HCT116 (cell line): ENCODE results near the gene TMEM11. TPM values are rescaled to one million over a fixed set of nuclear protein-coding genes. Genes with fewer than 3 reads are reported as not detected.

ENCODE experiments used
- ATAC-seq: fragments of 200-7000 bp; cut with Tn5 transposase; 2 replicates; pipeline ENCODE4 v1.9.1; 2020; ENCODE audit warnings: mild to moderate bottlenecking, moderate library complexity
- BruUV-seq: library from RNA; stranded (reverse); fragments of 400-500 nt; replicated peaks from 2 replicates; lab custom pipeline; 2021; lab: Mats Ljungman, UMichigan
- CTCF ChIA-PET: fragments of 300-600 bp; sonication (Branson Sonifier 250); formaldehyde crosslinking; loops from one replicate; lab custom pipeline; 2021; ENCODE audit warnings: antibody characterized with exemption; lab: Charles Lee
- POLR2A ChIA-PET: fragments of 300-600, 350-600 bp; sonication (Branson Sonifier 250); formaldehyde crosslinking; loops from one replicate; lab custom pipeline; 2021; ENCODE audit warnings: antibody characterized with exemption; lab: Charles Lee
- RAD21 ChIA-PET, 2 experiments: fragments of 300-600 bp; sonication (Branson Sonifier 250); formaldehyde crosslinking; loops; one replicate each; lab custom pipeline; 2023; ENCODE audit warnings: low total read pairs in 2 of 2; ENCODE audit not compliant: uncharacterized antibody in 2 of 2, unreplicated experiment in 2 of 2, low non-redundant PET in 1 of 2; lab: Charles Lee
- DNase-seq: peaks from one replicate; pipeline ENCODE4 v3.0.0-alpha.2; 2010; ENCODE audit warnings: low read depth, low spot score
- H2AFZ ChIP-seq: fragments of 200-600 bp; shearing (Covaris generic), sonication (generic); 2 replicates; pipeline ENCODE4 v1.6.1; 2017; ENCODE audit warnings: low read depth, mixed run types, mixed read lengths, antibody characterized with exemption, low read length; ENCODE audit not compliant: poor library complexity, severe bottlenecking
- H3K27ac ChIP-seq: 2 replicates; pipeline ENCODE4 v1.5.1; 2012; ENCODE audit warnings: low read depth, low read length
- H3K27me3 ChIP-seq: fragments of 200-600 bp; sonication (generic); 2 replicates; pipeline ENCODE4 v1.6.1; 2016; ENCODE audit warnings: mixed run types, low read length, mixed read lengths; ENCODE audit not compliant: insufficient read depth
- H3K36me3 ChIP-seq, 2 experiments: fragments of 200-500 bp in 1 of 2; fragments of 200-600 bp in 1 of 2; sonication (Bioruptor generic) in 1 of 2; sonication (generic) in 1 of 2; 2 replicates each; pipeline versions ENCODE4 v1.5.1 to v1.6.1; 2014 to 2016; ENCODE audit warnings: low read length in 2 of 2, inconsistent platforms in 1 of 2, mixed read lengths in 1 of 2, mixed run types in 1 of 2; ENCODE audit not compliant: insufficient read depth in 2 of 2, control insufficient read depth in 1 of 2
- H3K4me1 ChIP-seq, 2 experiments: fragments of 200-600 bp in 1 of 2; sonication (generic) in 1 of 2; 2 replicates each; pipeline versions ENCODE4 v1.5.1 to v1.6.1; 2012 to 2017; ENCODE audit warnings: low read length in 2 of 2, inconsistent platforms in 1 of 2, mild to moderate bottlenecking in 1 of 2, mixed read lengths in 1 of 2, mixed run types in 1 of 2, moderate library complexity in 1 of 2; ENCODE audit not compliant: insufficient read depth in 2 of 2, control insufficient read depth in 1 of 2
- H3K4me2 ChIP-seq: fragments of 200-600 bp; sonication (generic); 2 replicates; pipeline ENCODE4 v1.6.1; 2017; ENCODE audit warnings: mixed run types, low read length, mixed read lengths
- H3K4me3 ChIP-seq, 2 experiments: fragments of 200-600 bp in 1 of 2; sonication (generic) in 1 of 2; replicated peaks in 1 of 2; 2 replicates each; pipeline ENCODE4 v1.5.1; 2011 to 2016; ENCODE audit warnings: low read length in 2 of 2, control low read depth in 1 of 2, low read depth in 1 of 2, mild to moderate bottlenecking in 1 of 2, mixed read lengths in 1 of 2, mixed run types in 1 of 2
- H3K79me2 ChIP-seq: fragments of 200-600 bp; sonication (generic); 2 replicates; pipeline ENCODE4 v1.6.1; 2017; ENCODE audit warnings: mild to moderate bottlenecking, mixed run types, low read length, moderate library complexity, mixed read lengths; ENCODE audit not compliant: insufficient read depth
- H3K9ac ChIP-seq: fragments of 200-600 bp; sonication (generic); 2 replicates; pipeline ENCODE4 v1.6.1; 2016; ENCODE audit warnings: low read length, mixed read lengths
- H3K9me2 ChIP-seq: fragments of 200-600 bp; sonication (generic), shearing (Covaris generic); 2 replicates; pipeline ENCODE4 v1.6.1; 2017; ENCODE audit warnings: mixed run types, mild to moderate bottlenecking, moderate library complexity; ENCODE audit not compliant: insufficient read depth
- H3K9me3 ChIP-seq, 2 experiments: fragments of 200-500 bp in 1 of 2; fragments of 200-600 bp in 1 of 2; sonication (Bioruptor generic) in 1 of 2; sonication (generic) in 1 of 2; 2 replicates each; pipeline ENCODE4 v1.6.1; 2014 to 2017; ENCODE audit warnings: low read length in 2 of 2, mixed read lengths in 2 of 2, inconsistent platforms in 1 of 2, low read depth in 1 of 2, mild to moderate bottlenecking in 1 of 2, mixed run types in 1 of 2, moderate library complexity in 1 of 2; ENCODE audit not compliant: control insufficient read depth in 1 of 2, insufficient read depth in 1 of 2
- H4K20me1 ChIP-seq: fragments of 200-600 bp; sonication (generic), shearing (Covaris generic); 2 replicates; pipeline ENCODE4 v1.6.1; 2017; ENCODE audit warnings: mixed run types, mild to moderate bottlenecking, moderate library complexity; ENCODE audit not compliant: insufficient read depth
- CTCF ChIP-seq, 3 experiments: fragments of 200-600 bp in 1 of 3; sonication (generic) in 1 of 3; IDR thresholded peaks in 2 of 3; conservative IDR thresholded peaks in 1 of 3; 2 replicates each; pipeline ENCODE4 v1.5.1; 2012 to 2017; ENCODE audit warnings: low read depth in 2 of 3, low read length in 2 of 3, antibody characterized with exemption in 1 of 3, borderline replicate concordance in 1 of 3, control low read depth in 1 of 3, mild to moderate bottlenecking in 1 of 3, mixed read lengths in 1 of 3, mixed run types in 1 of 3, moderate library complexity in 1 of 3; ENCODE audit not compliant: insufficient read depth in 1 of 3
- EZH2 ChIP-seq: fragments of 200-600 bp; sonication (generic); IDR thresholded peaks from 2 replicates; pipeline ENCODE4 v1.6.1; 2017; ENCODE audit warnings: antibody characterized with exemption, mixed run types
- JUND ChIP-seq: IDR thresholded peaks from 2 replicates; pipeline ENCODE4 v1.6.1; 2012
- POLR2AphosphoS5 ChIP-seq: IDR thresholded peaks from 2 replicates; pipeline ENCODE4 v1.6.1; 2011; ENCODE audit warnings: mild to moderate bottlenecking, low read depth, low read length, moderate library complexity
- REST ChIP-seq: IDR thresholded peaks from 2 replicates; pipeline ENCODE4 v1.6.1; 2012; ENCODE audit warnings: low read depth
- SIN3A ChIP-seq: IDR thresholded peaks from 2 replicates; pipeline ENCODE4 v1.6.1; 2012; ENCODE audit warnings: low read depth
- intact Hi-C: fragments of 100-400 bp; cut with micrococcal nuclease; formaldehyde crosslinking; loops from 2 replicates; pipeline ENCODE4 v1.10.0; 2022
- total RNA-seq: library from RNA; stranded (reverse); gene quantifications from one replicate; pipeline ENCODE4 v1.2.1, GENCODE V29; 2021; ENCODE audit not compliant: unreplicated experiment

Gene TMEM11
- total RNA-seq, 1 experiment from 2014 or later, result 31.0 TPM

DNA sequence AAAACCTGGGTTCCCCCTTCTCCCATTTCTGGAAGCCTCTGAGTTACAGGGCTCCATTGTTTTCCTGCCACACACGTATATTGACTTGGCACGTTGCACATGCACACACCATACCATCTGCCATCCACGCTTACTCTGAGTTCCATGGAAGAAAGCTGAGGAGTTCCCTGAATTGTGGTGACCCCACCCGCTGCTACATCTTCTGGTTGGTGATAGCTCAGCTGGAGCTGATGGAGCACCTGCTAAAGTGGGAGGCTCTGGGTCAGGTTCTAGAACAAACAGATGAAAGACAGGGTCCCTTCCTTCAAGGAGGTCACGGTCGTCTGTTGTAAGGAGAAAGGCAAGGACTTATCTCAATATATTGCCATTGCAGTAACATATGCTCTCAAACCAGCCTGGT is 41.1 kb downstream of the TMEM11 start:
- ChIA-PET RAD21 (no interaction called here), CTCF (no interaction called here), POLR2A (no interaction called here)
- Histone ChIP-seq H3K9ac (no peak overlapping the region), H3K79me2 (no peaks in the 10 kb centered on the region; the same call in 1 of the 2 replicates), H4K20me1 (no peaks in the 10 kb centered on the region), H3K9me2 (no peaks in the 10 kb centered on the region), H3K4me3 (no peak overlapping the region), H2AFZ (no peak overlapping the region), H3K9me3 (no peaks in the 10 kb centered on the region), H3K4me1 (no peaks in the 10 kb centered on the region), H3K36me3 (no peaks in the 10 kb centered on the region), H3K4me2 (no peak overlapping the region), H3K27ac (no peak overlapping the region), H3K27me3 (no peaks in the 10 kb centered on the region)
- ATAC-seq (no peak), DNase-seq (no peak)
- BruUV-seq, result no TSS peak
- intact Hi-C loops, result no loop called here
- TF ChIP-seq REST (no peak), POLR2AphosphoS5 (no peak), CTCF (IDR thresholded peaks at IDR 0.05 in 2 of 3, conservative IDR thresholded peaks at IDR 0.05 in 1 of 3; ENCODE audit: borderline replicate concordance in 1 of 3, insufficient read depth in 1 of 3, low read depth in 2 of 3, low read length in 2 of 3) (no peak), SIN3A (no peak), JUND (no peak), EZH2 (no peak)
